T-helper 17 cell (primary cell): ENCODE data around the gene EPB41L2. TPM values are rescaled to one million over a fixed set of nuclear protein-coding genes. Genes with fewer than 3 reads are reported as not detected.
A peak's percentile ranks its signal among the peaks of the same experiment; 100 is the strongest.

Experiments used
- ATAC-seq: fragments of 150-1000 bp; cut with Tn5 transposase; 2 replicates; pipeline ENCODE4 v1.10.0; 2021; ENCODE audit warnings: mild to moderate bottlenecking, moderate library complexity
- DNase-seq, 3 donors: peaks; one replicate each; pipeline versions ENCODE4 v3.0.0 to v3.0.0-alpha.2; 2020 to 2021
- H3K9me3 ChIP-seq: one replicate; pipeline ENCODE4 v1.7.0; 2013; ENCODE audit warnings: low read length, mild to moderate bottlenecking; ENCODE audit not compliant: control insufficient read depth, poor library complexity, severe bottlenecking
- H3K27ac Mint-ChIP-seq: one replicate; pipeline ENCODE4 v1.8.0; 2022; ENCODE audit warnings: mild to moderate bottlenecking, moderate library complexity, mixed read lengths
- H3K27me3 Mint-ChIP-seq: one replicate; pipeline ENCODE4 v1.8.0; 2022; ENCODE audit warnings: mixed read lengths
- H3K36me3 Mint-ChIP-seq: one replicate; pipeline ENCODE4 v1.8.0; 2022; ENCODE audit warnings: low read depth, mixed read lengths
- H3K4me1 Mint-ChIP-seq: one replicate; pipeline ENCODE4 v1.8.0; 2022; ENCODE audit warnings: mild to moderate bottlenecking, mixed read lengths
- H3K4me3 Mint-ChIP-seq: one replicate; pipeline ENCODE4 v1.8.0; 2022; ENCODE audit warnings: mild to moderate bottlenecking, moderate library complexity, mixed read lengths
- total RNA-seq, 4 donors: library from RNA in 2 of 4; stranded (reverse) in 2 of 4; gene quantifications; one replicate each; pipeline ENCODE4 v1.2.3 and lab custom pipeline; 2022 to 2026

The EPB41L2 gene
- total RNA-seq, 2 donors from 2014 or later = 14.0 to 20.5 TPM

- no peaks in the 10 kb centered on the region for H3K4me1 Mint-ChIP-seq
- peaks cover 11% of the 10 kb centered on the region for H3K36me3 Mint-ChIP-seq
- H3K27me3 Mint-ChIP-seq = no peaks in the 10 kb centered on the region
- no peak for DNase-seq
- no peak for ATAC-seq
- no peak overlapping the region for H3K4me3 Mint-ChIP-seq
- no peak overlapping the region for H3K27ac Mint-ChIP-seq
- no peaks in the 10 kb centered on the region for H3K9me3 ChIP-seq
Observed at GRCh38 chr6:130903602-130904001, 159.4 kb downstream of the EPB41L2 start.

DNA sequence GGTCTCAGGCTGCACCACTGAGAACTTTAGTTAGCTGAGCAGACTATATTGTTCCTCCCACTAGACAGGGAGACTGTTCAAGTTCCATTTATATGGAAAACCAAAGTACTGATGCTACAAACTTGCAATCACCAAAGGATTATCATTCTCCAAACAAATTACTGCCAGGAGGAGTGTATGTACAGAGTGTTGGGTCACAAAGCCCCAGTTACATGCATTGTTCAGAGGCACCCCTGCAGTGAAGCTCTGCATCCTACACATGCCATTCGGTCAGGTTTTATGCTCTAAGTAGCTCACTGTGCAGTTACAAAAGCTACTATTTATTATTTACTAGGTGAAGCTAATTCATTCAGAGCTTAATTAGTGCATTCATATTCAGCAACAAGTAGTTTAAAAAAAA is 160.0 kb downstream of the EPB41L2 start:
- ATAC-seq (no peak), DNase-seq (no peak)
- Mint-ChIP-seq H3K27me3 (no peaks in the 10 kb centered on the region), H3K4me1 (no peaks in the 10 kb centered on the region), H3K36me3 (peaks cover 8% of the 10 kb centered on the region), H3K4me3 (no peak overlapping the region), H3K27ac (no peak overlapping the region)
- H3K9me3 ChIP-seq = no peaks in the 10 kb centered on the region

DNA sequence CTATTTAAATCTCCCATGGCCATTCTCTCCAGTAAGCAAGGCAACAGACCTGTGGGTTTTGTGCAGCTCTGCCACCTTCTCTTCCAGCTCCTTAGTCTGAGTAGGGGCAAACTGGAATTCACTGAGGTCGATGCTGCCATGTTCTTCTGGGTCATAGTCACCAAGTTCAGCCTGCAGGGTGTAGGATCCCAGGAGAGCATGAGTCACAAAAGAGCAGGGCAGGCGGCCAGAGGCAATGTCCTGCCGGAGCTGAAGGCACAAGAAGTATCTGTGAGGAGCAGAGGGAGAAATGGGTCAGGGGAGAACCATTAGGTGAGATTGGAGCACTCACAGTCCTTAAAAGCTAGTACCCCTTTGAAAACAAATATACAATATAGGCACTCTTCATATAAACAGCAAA is 162.1 kb downstream of the EPB41L2 start:
- Mint-ChIP-seq H3K27ac (peak overlapping the region; percentile 47), H3K4me1 (no peaks in the 10 kb centered on the region), H3K27me3 (no peaks in the 10 kb centered on the region), H3K4me3 (no peak overlapping the region), H3K36me3 (peaks cover 5% of the 10 kb centered on the region)
- ATAC-seq (no peak), DNase-seq (no peak)
- no peaks in the 10 kb centered on the region for H3K9me3 ChIP-seq

GRCh38 chr6:130896249-130896648 is 166.8 kb downstream of the EPB41L2 start:
- no peak for DNase-seq
- H3K4me3 Mint-ChIP-seq = no peak overlapping the region
- no peaks in the 10 kb centered on the region for H3K9me3 ChIP-seq
- H3K27me3 Mint-ChIP-seq = no peaks in the 10 kb centered on the region
- peaks cover 13% of the 10 kb centered on the region for H3K36me3 Mint-ChIP-seq
- ATAC-seq = no peak
- H3K4me1 Mint-ChIP-seq = peaks cover 7% of the 10 kb centered on the region
- no peak overlapping the region for H3K27ac Mint-ChIP-seq

DNA sequence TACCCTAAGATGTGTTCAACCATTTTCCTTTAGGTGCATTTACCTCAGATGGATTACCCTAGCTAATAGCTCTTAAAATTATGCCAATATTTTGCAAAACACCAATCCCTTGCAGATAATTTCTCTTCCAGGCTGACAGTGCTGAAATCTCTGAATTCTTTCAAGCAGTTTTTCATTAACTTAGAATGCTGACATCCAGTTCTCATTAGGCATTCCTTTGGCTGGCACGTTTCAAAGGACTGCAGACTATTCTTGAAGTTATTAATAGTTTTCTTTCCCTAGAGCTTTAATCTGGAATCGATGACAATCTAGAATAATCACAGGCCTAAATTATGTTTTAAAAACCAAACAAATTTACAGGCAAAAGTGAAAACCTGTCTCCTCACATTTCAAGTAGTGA is 167.5 kb downstream of the EPB41L2 start:
- Mint-ChIP-seq H3K27ac (no peak overlapping the region), H3K4me3 (no peak overlapping the region), H3K36me3 (peaks cover 10% of the 10 kb centered on the region), H3K27me3 (no peaks in the 10 kb centered on the region), H3K4me1 (peaks cover 7% of the 10 kb centered on the region)
- no peak for ATAC-seq
- DNase-seq = no peak
- H3K9me3 ChIP-seq = no peaks in the 10 kb centered on the region

DNA sequence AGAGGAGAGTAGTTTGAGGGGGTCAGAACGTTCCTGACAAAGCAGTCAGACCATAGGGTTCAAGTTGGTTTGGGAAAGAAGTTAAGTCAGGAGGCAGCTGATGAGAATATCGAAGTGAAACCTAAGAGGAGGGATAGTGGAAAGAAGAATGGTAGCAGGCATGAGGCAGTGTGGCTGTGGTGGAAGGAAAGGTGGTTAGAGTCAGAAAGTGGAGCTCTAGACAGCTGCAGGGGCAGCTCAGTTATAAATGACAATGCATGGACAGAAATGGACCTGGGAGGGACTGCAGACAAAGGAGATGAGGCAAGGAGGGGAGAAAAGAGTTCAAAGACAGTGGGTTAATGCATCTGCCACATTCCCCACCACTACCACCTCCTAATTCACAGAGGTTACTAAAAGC is 169.3 kb downstream of the EPB41L2 start:
- H3K4me1 Mint-ChIP-seq = peaks cover 7% of the 10 kb centered on the region
- no peak overlapping the region for H3K27ac Mint-ChIP-seq
- no peaks in the 10 kb centered on the region for H3K9me3 ChIP-seq

DNA sequence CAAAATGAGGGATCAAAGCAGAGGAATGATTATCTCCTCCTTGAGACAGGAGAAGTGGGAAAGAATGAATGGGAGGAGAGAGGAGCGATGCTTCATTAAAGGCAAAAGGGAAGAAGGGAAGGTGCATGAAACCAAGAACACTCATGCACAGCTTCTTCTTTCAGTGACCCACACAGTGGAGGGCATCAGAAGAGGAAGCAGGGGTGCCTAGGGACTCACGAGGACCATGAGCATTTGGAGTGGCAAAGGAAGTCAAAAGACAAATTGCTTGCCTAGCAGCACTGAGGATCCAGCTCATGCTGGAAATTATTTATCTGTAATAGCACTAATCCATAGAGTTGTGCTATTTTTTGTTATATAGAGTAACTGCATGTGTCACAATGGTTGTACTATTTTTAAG is 169.8 kb downstream of the EPB41L2 start:
- ATAC-seq (no peak), DNase-seq (no peak)
- peaks cover 8% of the 10 kb centered on the region for H3K36me3 Mint-ChIP-seq
- no peak overlapping the region for H3K4me3 Mint-ChIP-seq
- no peak overlapping the region for H3K27ac Mint-ChIP-seq
- H3K27me3 Mint-ChIP-seq = no peaks in the 10 kb centered on the region
- no peaks in the 10 kb centered on the region for H3K9me3 ChIP-seq
- H3K4me1 Mint-ChIP-seq = peaks cover 7% of the 10 kb centered on the region

More for the DNA sequence above, 169.3 kb downstream of the EPB41L2 start:
- Mint-ChIP-seq H3K4me3 (no peak overlapping the region), H3K36me3 (peaks cover 8% of the 10 kb centered on the region), H3K27me3 (no peaks in the 10 kb centered on the region)
- DNase-seq (no peak), ATAC-seq (no peak)

DNA sequence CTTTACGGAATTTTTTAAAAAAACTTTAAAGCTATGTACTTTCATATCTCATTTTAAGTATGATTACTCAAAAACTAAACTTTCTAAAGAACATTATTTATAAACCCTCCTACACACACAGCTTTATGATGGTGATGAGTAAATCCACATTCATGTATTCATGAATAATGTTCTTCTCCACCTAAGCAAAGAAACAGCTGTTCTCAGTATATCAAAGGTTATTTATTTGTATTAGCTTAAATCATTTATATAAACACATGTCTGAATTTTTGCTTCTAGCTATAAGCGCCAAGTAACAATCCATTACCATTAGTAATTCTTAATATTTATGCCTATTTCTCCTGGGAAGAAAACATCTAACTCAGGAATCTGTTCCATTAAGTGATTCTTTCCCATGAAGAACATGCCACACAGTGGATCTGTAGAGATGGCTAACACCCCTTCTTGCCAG is 172.5 kb downstream of the EPB41L2 start:
- Mint-ChIP-seq H3K36me3 (peaks cover 8% of the 10 kb centered on the region), H3K27ac (no peak overlapping the region), H3K4me1 (peaks cover 13% of the 10 kb centered on the region)

GRCh38 chr6:130889423-130889822 is 173.6 kb downstream of the EPB41L2 start:
- no peaks in the 10 kb centered on the region for H3K9me3 ChIP-seq
- no peak overlapping the region for H3K4me3 Mint-ChIP-seq
- H3K4me1 Mint-ChIP-seq = peaks cover 13% of the 10 kb centered on the region
- peaks cover 8% of the 10 kb centered on the region for H3K36me3 Mint-ChIP-seq
- DNase-seq = no peak
- no peaks in the 10 kb centered on the region for H3K27me3 Mint-ChIP-seq
- no peak overlapping the region for H3K27ac Mint-ChIP-seq
- ATAC-seq = no peak

More for the DNA sequence above, 172.5 kb downstream of the EPB41L2 start:
- DNase-seq = no peak
- no peaks in the 10 kb centered on the region for H3K9me3 ChIP-seq
- H3K4me3 Mint-ChIP-seq = no peak overlapping the region
- ATAC-seq = no peak
- no peaks in the 10 kb centered on the region for H3K27me3 Mint-ChIP-seq

- no peaks in the 10 kb centered on the region for H3K9me3 ChIP-seq
- Mint-ChIP-seq H3K27me3 (no peaks in the 10 kb centered on the region), H3K36me3 (peaks cover 3% of the 10 kb centered on the region), H3K27ac (peak overlapping the region; percentile 47), H3K4me1 (peaks cover 10% of the 10 kb centered on the region), H3K4me3 (no peak overlapping the region)
- DNase-seq (no peak), ATAC-seq (no peak)
Observed at GRCh38 chr6:130888246-130888645, 174.8 kb downstream of the EPB41L2 start.

- H3K4me1 Mint-ChIP-seq = peaks cover 7% of the 10 kb centered on the region
- peak overlapping the region; percentile 67 for H3K27ac Mint-ChIP-seq
- H3K27me3 Mint-ChIP-seq = no peaks in the 10 kb centered on the region
- DNase-seq (no peak), ATAC-seq (no peak)
- H3K36me3 Mint-ChIP-seq = no peaks in the 10 kb centered on the region
- no peak overlapping the region for H3K4me3 Mint-ChIP-seq
- H3K9me3 ChIP-seq = no peaks in the 10 kb centered on the region
Observed at GRCh38 chr6:130886966-130887365, 176.1 kb downstream of the EPB41L2 start.

GRCh38 chr6:130885392-130886192 is 177.5 kb downstream of the EPB41L2 start:
- Mint-ChIP-seq H3K27ac (no peak overlapping the region), H3K36me3 (no peaks in the 10 kb centered on the region), H3K4me1 (peaks cover 7% of the 10 kb centered on the region), H3K4me3 (no peak overlapping the region), H3K27me3 (no peaks in the 10 kb centered on the region)
- peak; percentile 19 to 61 (median 31) for DNase-seq
- H3K9me3 ChIP-seq = no peaks in the 10 kb centered on the region
- peak; percentile 89 for ATAC-seq

DNA sequence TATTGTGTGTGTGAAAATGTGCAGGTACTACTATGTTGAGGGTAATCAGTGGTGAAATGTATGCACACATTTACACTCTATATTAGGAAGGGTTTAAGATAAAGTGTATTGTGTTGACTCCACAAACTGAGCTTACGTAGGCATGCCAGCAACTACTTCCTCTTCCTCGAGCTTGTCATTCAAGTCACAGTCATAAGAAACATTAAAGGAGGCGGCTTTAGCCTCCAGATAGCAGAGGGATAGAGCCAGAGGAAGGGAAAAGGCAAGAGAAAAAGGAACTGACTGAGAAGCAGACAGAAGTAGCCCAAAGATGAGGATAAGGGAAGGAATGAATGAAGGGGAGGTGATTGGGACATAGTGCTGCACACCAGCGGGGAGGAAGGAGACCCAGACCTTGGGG is 180.7 kb downstream of the EPB41L2 start:
- H3K27ac Mint-ChIP-seq = no peak overlapping the region

GRCh38 chr6:130879826-130880225 is 183.2 kb downstream of the EPB41L2 start:
- Mint-ChIP-seq H3K4me3 (no peak overlapping the region), H3K36me3 (no peaks in the 10 kb centered on the region), H3K4me1 (no peaks in the 10 kb centered on the region), H3K27me3 (no peaks in the 10 kb centered on the region), H3K27ac (peak overlapping the region; percentile 47)
- DNase-seq (no peak), ATAC-seq (no peak)
- no peaks in the 10 kb centered on the region for H3K9me3 ChIP-seq

More for the DNA sequence above, 180.7 kb downstream of the EPB41L2 start:
- H3K4me3 Mint-ChIP-seq = no peak overlapping the region
- H3K4me1 Mint-ChIP-seq = peaks cover 3% of the 10 kb centered on the region
- DNase-seq (no peak), ATAC-seq (no peak)
- H3K27me3 Mint-ChIP-seq = no peaks in the 10 kb centered on the region
- H3K9me3 ChIP-seq = no peaks in the 10 kb centered on the region
- H3K36me3 Mint-ChIP-seq = no peaks in the 10 kb centered on the region
